Effector CD8-positive, alpha-beta T cell (primary cell): ENCODE measurements around the gene TGIF1.

Experiments
- DNase-seq: peaks from one replicate; lab custom pipeline; 2025; lab: John Stamatoyannopoulos, UW

Gene TGIF1

GRCh38 chr18:3482258-3482657, 32.3 kb downstream of the TGIF1 start:
- DNase-seq, result no peak

GRCh38 chr18:3485153-3486149, 35.5 kb downstream of the TGIF1 start:
- DNase-seq, result no peak

GRCh38 chr18:3486512-3486911, 36.5 kb downstream of the TGIF1 start:
- no peak for DNase-seq

GRCh38 chr18:3489462-3489861, 39.5 kb downstream of the TGIF1 start:
- no peak for DNase-seq

- no peak for DNase-seq
These were observed 42.1 kb downstream of the TGIF1 start for GRCh38 chr18:3491981-3492555.

GRCh38 chr18:3492721-3493120, 42.7 kb downstream of the TGIF1 start:
- no peak for DNase-seq

GRCh38 chr18:3493501-3494244, 43.7 kb downstream of the TGIF1 start:
- no peak for DNase-seq

- DNase-seq, result no peak
These were observed 44.2 kb downstream of the TGIF1 start for GRCh38 chr18:3494245-3494526.

- DNase-seq, result no peak
These were observed 44.6 kb downstream of the TGIF1 start for GRCh38 chr18:3494569-3494968.

GRCh38 chr18:3495691-3496430, 45.9 kb downstream of the TGIF1 start:
- no peak for DNase-seq

GRCh38 chr18:3498698-3499471, 48.9 kb downstream of the TGIF1 start:
- DNase-seq, result no peak

GRCh38 chr18:3499501-3499900, 49.5 kb downstream of the TGIF1 start:
- no peak for DNase-seq

GRCh38 chr18:3500016-3500415, 50.0 kb downstream of the TGIF1 start:
- no peak for DNase-seq

- DNase-seq, result no peak
These were observed 52.7 kb downstream of the TGIF1 start for GRCh38 chr18:3502650-3503049.

GRCh38 chr18:3504637-3505036, 54.7 kb downstream of the TGIF1 start:
- DNase-seq, result no peak

- no peak for DNase-seq
These were observed 58.9 kb downstream of the TGIF1 start for GRCh38 chr18:3508576-3509549.
